GM13976 (cell line): Measurements from ENCODE around the gene CASZ1.

ENCODE experiments used
- DNase-seq: peaks from one replicate; pipeline ENCODE4 v3.0.0; 2012; ENCODE audit warnings: low spot score
- in situ Hi-C: fragments of 300-500 bp; cut with MboI; formaldehyde crosslinking; loops from one replicate; pipeline ENCODE4 v1.12.0; 2022; ENCODE audit warnings: low sequenced_read_pairs, mixed read lengths, inconsistent platforms; ENCODE audit not compliant: unreplicated experiment
- TF ChIP-seq, protein P1 (sequence below): IDR thresholded peaks from 2 replicates; pipeline ENCODE4 v1.5.1; 2012; ENCODE audit warnings: borderline replicate concordance, mild to moderate bottlenecking; ENCODE audit not compliant: insufficient read depth; ENCODE audit errors: extremely low read depth, missing control alignments, control extremely low read depth

Gene CASZ1

DNA sequence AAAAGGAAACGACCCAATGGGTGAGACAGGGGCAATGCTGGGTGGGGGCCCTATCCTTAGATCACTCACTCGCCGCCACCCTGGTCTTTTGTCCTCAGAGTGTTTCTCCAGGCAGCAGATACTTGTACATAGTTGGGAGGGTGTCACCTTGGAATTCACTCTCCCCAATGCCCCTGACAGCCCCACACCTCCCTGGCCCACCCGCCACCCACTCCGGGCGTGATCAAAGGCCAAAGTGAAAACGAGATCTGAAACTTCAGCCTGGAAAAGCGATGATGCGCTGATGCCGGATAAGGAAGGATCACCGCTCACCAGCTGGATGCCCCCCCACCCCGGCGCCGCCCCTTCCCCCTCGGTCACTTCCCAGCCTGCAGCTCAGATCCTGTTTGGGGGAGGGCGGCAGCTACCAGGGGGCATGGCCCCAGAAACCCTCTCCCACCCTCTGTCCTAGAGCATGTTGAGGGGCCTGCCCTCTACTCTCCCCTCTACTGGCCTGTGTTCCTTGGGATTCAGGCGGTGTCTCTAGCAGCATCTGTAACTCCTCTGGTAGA is 33.6 kb upstream of the CASZ1 start:
- in situ Hi-C loops, result no loop called here
- no peak for DNase-seq
- TF ChIP-seq, protein P1, sequence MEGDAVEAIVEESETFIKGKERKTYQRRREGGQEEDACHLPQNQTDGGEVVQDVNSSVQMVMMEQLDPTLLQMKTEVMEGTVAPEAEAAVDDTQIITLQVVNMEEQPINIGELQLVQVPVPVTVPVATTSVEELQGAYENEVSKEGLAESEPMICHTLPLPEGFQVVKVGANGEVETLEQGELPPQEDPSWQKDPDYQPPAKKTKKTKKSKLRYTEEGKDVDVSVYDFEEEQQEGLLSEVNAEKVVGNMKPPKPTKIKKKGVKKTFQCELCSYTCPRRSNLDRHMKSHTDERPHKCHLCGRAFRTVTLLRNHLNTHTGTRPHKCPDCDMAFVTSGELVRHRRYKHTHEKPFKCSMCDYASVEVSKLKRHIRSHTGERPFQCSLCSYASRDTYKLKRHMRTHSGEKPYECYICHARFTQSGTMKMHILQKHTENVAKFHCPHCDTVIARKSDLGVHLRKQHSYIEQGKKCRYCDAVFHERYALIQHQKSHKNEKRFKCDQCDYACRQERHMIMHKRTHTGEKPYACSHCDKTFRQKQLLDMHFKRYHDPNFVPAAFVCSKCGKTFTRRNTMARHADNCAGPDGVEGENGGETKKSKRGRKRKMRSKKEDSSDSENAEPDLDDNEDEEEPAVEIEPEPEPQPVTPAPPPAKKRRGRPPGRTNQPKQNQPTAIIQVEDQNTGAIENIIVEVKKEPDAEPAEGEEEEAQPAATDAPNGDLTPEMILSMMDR, result no peak

DNA sequence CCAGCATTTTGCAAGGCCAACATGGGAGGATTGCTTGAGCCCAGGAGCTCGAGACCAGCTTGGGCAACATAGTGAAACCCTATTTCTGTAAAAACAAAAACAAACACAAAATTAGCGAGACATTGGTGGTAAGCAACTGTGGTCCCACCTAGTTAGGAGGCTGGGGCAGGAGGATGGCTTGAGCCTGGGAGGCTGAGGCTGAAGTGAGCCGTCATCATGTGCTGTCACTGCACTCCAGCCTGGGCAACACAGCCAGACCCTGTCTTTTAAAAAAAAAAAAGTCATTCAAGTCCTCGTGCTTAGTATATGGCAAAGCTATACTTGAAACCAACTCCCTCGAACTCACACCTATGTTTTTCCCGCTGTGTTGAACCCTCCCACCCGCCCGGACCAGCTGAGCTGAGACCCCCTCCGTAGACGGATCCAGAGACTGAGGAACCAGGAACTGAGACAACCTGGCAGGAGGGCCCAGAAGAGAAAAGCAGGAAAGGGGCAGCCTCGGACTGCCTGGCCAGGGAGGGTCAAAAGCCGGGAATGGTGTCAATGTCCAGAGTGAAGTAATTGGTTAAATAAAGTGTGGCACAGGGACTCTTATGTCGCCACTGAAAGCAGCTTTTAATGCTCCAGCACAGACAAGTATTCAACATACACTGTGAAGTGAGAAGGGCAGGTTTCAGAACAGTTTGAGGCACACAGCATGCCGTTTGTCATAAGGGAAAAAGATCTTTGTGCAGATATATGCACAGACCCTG is 32.8 kb upstream of the CASZ1 start:
- TF ChIP-seq, protein P1, result no peak
- in situ Hi-C loops, result no loop called here
- DNase-seq, result no peak

DNA sequence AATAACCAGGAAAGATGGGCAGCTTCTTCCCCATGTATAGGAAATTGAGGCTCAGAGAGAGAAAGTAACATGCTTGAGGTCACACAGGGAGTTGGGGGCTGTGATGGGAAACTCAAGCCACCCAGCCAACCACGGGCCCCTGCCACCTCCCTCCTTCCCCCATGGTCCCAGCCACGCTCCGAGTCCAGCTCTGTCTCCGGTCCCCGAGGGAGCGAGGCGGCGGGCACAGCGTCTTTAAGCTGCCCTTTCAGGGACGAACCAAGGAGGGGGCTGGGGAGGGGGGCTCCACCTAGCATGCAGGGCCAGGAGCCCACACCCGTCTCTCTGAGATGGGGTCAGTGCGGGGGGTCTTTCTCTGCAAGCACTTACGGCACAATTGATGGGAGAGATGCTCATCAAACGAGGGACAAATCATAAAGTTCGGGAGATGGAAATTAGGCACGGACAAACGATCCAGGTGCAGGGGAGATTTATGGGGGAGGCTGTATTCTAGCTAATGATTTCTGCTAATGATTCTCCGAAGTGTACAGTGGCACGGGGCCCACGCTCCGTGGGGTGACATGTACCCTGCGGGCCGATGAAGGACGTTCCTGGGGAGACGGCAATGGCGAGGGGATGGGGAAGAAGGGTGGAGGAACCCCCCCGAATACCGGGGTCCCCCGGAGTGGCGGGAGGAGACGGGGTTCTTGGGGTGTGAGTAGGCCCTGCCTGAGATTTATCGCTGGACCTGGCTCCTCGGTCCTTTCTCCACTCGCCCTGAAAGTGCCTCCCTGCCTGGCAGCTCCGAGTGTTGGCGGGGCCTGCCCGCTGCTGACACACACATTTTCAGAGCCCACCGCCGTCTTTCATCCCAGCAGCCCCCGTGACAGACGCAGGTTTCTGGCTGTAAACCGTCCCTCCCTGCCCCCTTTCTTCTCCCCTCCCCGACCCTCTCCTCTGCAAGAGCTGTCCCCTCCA is 31.2 kb upstream of the CASZ1 start:
- DNase-seq, result no peak
- in situ Hi-C loops, result no loop called here
- TF ChIP-seq, protein P1, result no peak

DNA sequence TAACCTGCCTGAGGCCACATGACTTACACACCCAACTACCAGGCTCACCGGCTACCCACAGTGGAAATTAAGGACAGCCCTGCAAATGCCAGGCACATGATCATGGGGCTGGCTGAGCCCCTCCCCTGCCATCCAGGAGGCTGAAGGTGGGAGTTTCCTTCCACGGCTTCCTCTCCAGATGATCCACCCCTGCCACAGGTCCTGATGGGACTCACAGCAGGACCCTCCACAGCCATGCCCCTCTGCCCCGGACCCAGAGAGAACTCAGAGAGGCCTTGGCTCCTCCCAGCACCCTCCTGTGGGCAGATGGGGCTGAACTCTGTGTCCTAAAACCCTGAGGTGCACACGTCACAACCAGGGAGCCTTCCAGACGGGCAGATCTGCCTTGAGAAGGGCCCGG is 29.1 kb upstream of the CASZ1 start:
- TF ChIP-seq, protein P1, result no peak
- in situ Hi-C loops, result no loop called here
- no peak for DNase-seq

DNA sequence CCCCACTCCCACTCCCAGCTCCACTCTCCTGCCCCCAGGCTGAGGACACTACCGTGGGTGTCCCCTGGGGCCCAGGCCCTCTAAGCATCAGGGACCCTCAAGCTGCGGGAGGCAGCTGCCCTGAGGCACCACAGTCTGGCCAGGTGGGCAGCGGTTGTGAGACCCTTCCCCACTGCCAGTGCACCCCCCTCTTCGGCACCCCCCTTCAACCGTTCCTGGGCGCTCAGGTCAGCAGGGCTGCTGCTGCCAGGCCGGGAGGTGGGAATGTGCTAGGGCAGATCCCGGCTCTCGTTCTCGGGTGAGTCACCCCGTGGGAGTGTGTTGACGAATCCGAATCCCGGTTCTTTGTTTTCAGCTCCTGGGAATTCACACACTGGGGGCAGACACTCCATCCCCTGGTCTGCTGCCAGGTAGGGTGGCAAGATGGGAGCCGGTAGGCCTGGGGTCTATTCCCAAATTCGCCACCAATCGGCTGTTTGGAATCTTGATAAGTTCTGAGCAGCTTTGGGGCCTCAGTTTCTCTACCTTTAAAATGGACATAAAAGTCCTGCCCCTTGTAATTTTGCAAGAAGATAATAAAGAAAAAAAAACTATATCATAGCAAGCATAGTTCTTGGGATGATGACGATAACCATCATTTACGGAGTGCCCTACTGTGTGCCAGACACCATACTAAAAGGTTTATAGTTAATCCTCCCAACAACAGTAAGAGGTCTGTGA is 28.5 kb upstream of the CASZ1 start:
- in situ Hi-C loops, result no loop called here
- no peak for DNase-seq
- TF ChIP-seq, protein P1, result no peak

DNA sequence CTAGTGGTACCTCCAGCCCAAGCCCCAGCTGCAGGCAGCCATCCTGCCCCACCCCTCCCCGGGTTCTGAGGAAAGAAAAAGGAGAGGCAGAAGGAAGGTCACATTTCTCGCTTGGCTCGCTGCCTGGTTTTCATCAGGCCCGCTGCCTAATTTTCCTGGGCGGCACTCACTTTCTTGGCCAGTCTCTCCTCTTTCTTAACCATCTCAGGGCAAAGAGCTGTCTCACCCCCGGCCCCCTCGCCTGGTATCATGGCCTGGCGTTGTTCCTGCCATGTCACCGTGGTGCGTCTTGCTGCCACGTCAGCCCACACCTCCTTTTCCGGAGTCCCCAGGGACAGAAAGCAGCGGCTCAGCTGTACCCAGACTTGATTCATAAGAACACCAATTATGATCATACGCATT is 26.6 kb upstream of the CASZ1 start:
- no peak for DNase-seq
- in situ Hi-C loops, result no loop called here
- TF ChIP-seq, protein P1, result no peak
